Spinal cord (tissue), 10 donors: Measurements from ENCODE around the gene TOM1L2. TPM values are rescaled to one million over a fixed set of nuclear protein-coding genes. Genes with fewer than 3 reads are reported as not detected.

Source experiments
- DNase-seq, 6 donors: peaks; one replicate each; pipeline versions ENCODE4 v3.0.0 to v3.0.0-alpha.2; 2013 to 2015; ENCODE audit warnings: low spot score in 6 of 6, low read depth in 4 of 6
- H3K27ac ChIP-seq: one replicate; pipeline ENCODE4 v1.5.1; 2013; ENCODE audit warnings: low read depth, low read length, control low read depth
- H3K27me3 ChIP-seq: one replicate; pipeline ENCODE4 v1.6.1; 2013; ENCODE audit warnings: low read length; ENCODE audit not compliant: control insufficient read depth, insufficient read depth
- H3K36me3 ChIP-seq: one replicate; pipeline ENCODE4 v1.6.1; 2013; ENCODE audit warnings: low read length; ENCODE audit not compliant: control insufficient read depth, insufficient read depth
- H3K4me1 ChIP-seq: one replicate; pipeline ENCODE4 v1.6.1; 2013; ENCODE audit warnings: low read length; ENCODE audit not compliant: control insufficient read depth, insufficient read depth
- H3K4me3 ChIP-seq: one replicate; pipeline ENCODE4 v1.5.1; 2013; ENCODE audit warnings: low read depth, low read length, control low read depth
- H3K9me3 ChIP-seq: one replicate; pipeline ENCODE4 v1.6.1; 2013; ENCODE audit warnings: low read length; ENCODE audit not compliant: control insufficient read depth, insufficient read depth
- WGBS: methylation state at CpG from one replicate; pipeline ENCODE4 v1.1.5; 2013; ENCODE audit warnings: missing lambda C conversion rate; ENCODE audit not compliant: insufficient coverage; 5-methylcytosine and 5-hydroxymethylcytosine counted together
- polyA plus RNA-seq, 2 donors: library from polyadenylated mRNA; unstranded; fragments of 120-200 nt; gene quantifications; one replicate each; pipeline ENCODE4 v1.2.1, GENCODE V29; 2013; ENCODE audit not compliant: insufficient read length in 2 of 2
- total RNA-seq, 2 donors: library from RNA; depleted of rRNA in 1 of 2; stranded (reverse); fragments of 120-200 nt in 1 of 2; fragments of >200 nt in 1 of 2; gene quantifications; one replicate each; pipeline versions ENCODE4 v1.2.3 to v1.2.4, GENCODE V29; 2013 to 2014
- donor health status: healthy.

TOM1L2 gene
- total and polyA plus RNA-seq, 4 donors = 44.3 to 121 (median 75.7) TPM

DNA sequence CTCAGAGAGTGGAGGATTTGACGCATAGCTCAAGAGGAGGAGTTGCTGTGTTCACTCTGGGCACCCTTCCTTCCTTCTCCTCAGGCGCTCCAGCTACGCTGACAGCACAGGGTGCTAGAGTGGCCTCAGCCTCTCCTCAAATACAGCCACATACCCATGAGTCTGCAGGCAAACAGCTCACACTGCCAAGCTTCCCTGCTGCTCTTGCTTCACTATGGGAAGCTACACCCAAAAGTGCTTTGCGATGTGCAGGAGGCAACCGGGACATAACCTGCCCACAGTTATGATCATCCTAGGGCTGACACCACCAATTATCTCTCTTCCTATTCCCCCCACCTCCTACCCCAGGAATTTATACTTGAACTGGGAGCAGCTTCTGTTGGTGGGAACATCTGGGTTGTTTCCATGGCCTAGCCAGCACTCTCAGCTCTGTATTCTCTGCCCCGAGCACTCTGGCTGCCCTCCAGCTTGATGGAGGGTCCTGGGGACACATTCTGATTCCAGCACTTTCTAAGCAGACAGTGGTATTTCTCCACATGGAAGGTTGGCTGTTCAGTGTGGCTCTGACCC, 95.2 kb downstream of the TOM1L2 start:
- no peak overlapping the region for H3K4me3 ChIP-seq
- H3K9me3 ChIP-seq = no peaks in the 10 kb centered on the region
- peaks cover 67% of the 10 kb centered on the region for H3K4me1 ChIP-seq
- H3K36me3 ChIP-seq = peaks cover 44% of the 10 kb centered on the region
- peak in 2 of 6 donors; percentile 38 to 88 for DNase-seq
- peak overlapping the region; percentile 95 for H3K27ac ChIP-seq
- 56% methylated on average over 6 of the region's 6 CpGs for WGBS
- no peaks in the 10 kb centered on the region for H3K27me3 ChIP-seq

DNA sequence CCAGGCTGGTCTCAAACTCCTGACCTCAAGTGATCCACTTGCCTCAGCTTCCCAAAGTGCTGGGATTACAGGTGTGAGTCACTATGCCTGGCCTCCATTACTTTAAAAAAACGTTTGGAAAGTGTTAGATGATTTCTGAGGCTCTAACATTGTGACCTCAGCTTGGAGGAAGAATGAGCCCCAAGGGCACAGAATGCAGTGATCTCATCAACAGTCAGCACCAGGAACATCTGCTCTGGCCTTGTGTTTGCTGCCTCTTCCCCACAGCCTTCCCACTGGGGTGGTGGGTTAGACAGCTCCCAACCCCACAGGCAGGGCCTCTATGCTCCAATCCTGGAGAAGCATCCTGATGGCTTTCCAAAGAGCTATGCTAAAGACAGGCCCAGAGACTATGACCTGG, 97.7 kb downstream of the TOM1L2 start:
- WGBS = no CpG with 5 or more reads among the region's 1 CpG
- Histone ChIP-seq H3K4me1 (peaks cover 68% of the 10 kb centered on the region), H3K9me3 (no peaks in the 10 kb centered on the region), H3K36me3 (peaks cover 31% of the 10 kb centered on the region), H3K27me3 (no peaks in the 10 kb centered on the region), H3K4me3 (no peak overlapping the region), H3K27ac (no peak overlapping the region)
- no peak for DNase-seq

DNA sequence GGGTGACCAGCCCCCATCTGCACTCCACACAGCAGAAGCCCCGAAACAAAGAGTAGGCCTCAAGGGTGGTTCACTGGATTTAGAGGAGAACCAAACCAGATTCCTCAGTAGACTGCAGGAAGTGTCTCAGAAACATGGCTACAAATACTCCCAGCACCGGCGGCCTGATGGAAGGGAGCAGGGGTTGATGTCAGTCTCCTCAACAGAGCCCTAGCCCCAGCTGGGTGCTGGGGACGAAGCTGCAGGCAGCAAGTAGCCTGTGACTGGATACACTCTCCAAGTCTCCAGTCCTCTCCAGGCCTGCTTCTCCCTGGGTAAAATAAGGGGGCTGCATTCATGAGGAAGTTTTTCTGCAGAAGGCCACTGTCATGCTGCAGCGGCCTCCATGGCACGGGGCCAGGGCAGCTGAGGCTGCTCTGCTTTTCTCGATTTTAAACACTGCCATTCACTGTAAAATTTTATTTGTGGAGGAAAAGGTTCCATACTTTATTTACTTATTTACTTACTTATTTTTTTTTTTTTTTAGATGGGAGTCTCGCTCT, 98.7 kb downstream of the TOM1L2 start:
- H3K27me3 ChIP-seq = no peaks in the 10 kb centered on the region
- 65% methylated on average over 5 of the region's 8 CpGs for WGBS
- peak in 2 of 6 donors; percentile 57 to 68 for DNase-seq
- peaks cover 70% of the 10 kb centered on the region for H3K4me1 ChIP-seq
- no peak overlapping the region for H3K4me3 ChIP-seq
- peaks cover 22% of the 10 kb centered on the region for H3K36me3 ChIP-seq
- no peaks in the 10 kb centered on the region for H3K9me3 ChIP-seq
- peak overlapping the region; percentile 70 for H3K27ac ChIP-seq

DNA sequence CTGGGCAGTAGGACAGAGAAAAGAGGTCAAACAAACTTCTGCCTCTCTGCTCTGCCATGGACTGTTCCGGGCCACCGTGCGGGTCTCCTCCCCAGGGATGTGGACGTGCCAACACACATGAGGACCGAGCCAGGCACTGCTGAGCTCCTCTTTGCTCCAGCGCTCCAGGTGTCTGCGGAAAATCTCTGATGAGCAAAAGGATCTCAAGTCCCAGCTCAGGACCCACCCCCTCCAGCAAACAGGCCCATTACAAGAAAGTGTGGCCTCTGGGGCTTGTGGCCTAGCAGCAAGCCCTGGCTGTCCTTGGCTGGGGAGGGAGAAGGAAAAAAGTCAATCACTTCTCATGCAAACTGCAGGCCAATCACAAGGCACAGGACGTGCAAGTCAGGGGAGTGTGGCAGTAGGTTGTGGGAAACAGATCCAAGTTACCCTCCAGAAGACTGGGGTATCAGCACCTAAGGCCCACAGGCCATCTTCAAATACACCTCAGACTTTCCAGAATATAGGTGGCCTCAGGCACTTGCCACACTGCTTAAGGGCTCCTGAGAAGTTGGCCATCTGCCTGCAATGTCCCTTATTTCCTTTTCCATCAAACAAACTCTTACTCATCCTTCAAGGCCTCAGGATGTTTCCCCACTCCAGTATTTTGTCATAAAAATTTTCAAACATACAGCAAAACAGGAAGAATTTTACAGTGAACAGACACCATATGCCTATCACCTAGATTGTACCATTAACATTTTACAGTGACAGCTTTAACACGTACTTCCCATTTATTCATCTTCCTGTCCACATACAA, 99.5 kb downstream of the TOM1L2 start:
- H3K4me1 ChIP-seq = peaks cover 68% of the 10 kb centered on the region
- 68% methylated on average over 5 of the region's 9 CpGs for WGBS
- peak overlapping the region; percentile 70 for H3K27ac ChIP-seq

DNA sequence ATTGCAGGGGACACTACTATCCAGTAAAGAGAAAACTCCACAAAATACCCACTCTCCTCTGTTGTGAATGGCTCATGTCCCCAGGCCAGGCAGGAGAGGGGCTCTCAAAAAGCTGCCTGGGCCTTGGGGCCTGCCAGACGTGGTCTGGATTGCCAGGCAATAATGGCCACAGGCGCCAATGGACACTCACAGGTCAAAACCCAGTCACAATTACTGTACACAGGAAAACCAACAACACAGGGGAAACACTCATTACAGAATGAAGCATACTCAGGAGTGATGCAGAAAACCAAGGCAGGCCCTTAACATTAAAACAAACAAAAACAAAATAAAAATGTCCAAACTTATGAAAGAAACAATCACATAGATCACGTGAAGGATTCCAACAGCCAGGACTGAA, 100.3 kb downstream of the TOM1L2 start:
- Histone ChIP-seq H3K36me3 (peaks cover 30% of the 10 kb centered on the region), H3K9me3 (no peaks in the 10 kb centered on the region), H3K4me1 (peaks cover 66% of the 10 kb centered on the region), H3K4me3 (no peak overlapping the region), H3K27ac (no peak overlapping the region), H3K27me3 (no peaks in the 10 kb centered on the region)
- 67% methylated on average over 2 of the region's 3 CpGs for WGBS
- DNase-seq = no peak

More for the DNA sequence above, 99.5 kb downstream of the TOM1L2 start:
- no peak overlapping the region for H3K4me3 ChIP-seq
- H3K27me3 ChIP-seq = no peaks in the 10 kb centered on the region
- H3K9me3 ChIP-seq = no peaks in the 10 kb centered on the region
- H3K36me3 ChIP-seq = peaks cover 22% of the 10 kb centered on the region
- DNase-seq = no peak

DNA sequence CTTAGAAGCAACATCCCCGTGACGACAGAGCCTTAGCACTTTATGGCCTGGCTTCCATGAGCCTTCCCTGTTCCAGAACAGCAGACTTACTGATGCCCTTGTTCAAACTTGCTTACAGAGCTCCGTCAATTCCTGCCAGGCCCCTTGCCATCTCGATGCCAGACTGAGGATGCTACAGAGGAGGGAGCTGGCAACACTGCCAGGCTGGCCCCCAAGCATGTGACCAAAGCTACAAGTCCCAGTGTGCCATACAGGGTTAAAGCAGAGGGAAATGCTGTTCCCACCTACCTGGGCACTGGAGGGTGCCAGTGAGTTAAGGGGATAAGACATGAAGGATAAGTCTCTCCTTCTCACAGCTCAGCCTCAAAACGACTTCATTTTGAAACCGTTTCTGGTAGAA, 102.0 kb downstream of the TOM1L2 start:
- Histone ChIP-seq H3K27ac (no peak overlapping the region), H3K9me3 (no peaks in the 10 kb centered on the region), H3K4me1 (peaks cover 57% of the 10 kb centered on the region), H3K27me3 (no peaks in the 10 kb centered on the region), H3K36me3 (peaks cover 37% of the 10 kb centered on the region), H3K4me3 (no peak overlapping the region)
- 46% methylated on average over 6 of the region's 6 CpGs for WGBS
- DNase-seq = peak in 2 of 6 donors; percentile 47 to 64

DNA sequence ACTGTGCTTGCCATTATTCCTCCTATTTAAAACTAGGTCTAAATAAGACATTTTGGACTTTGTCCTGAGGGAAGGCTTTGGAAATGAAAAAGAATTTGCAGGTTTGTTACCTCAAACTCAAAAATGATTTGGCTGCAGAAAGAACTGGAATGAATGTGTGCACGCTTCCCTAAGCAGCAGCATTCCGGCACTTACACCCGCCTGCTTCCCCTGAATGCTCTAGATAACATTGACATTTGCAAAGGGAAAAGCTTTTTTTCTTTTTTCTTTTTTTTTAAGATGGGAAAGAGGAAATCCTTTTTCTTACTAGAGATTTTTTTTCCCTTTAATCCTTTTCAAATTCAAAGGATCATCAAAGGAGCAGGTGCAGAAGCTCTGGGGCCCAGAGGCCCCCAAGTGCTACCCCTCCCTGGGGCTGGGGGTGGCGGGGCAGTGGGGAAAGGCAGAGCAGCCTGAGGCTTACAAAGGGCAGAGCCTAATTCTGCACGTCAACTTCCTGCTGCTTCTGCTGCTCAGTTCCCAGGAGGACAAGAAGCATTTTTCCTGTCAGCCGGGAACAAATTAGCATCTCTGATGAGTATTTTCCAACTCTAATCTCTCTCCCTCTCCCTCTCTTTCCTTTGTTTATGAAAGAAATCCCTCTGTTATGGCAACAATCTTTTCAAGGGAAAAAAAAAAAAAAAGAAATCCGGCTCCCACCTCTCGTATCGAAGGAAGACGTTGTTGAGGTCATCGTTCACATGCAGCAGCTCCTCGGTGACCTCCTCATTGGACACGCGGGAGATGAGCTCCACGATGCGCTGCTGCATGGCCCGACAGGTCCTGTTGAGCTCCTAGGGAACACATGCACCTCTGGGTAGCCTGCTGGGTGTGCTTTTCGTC, 103.3 kb downstream of the TOM1L2 start:
- H3K4me1 ChIP-seq = peaks cover 51% of the 10 kb centered on the region
- DNase-seq = peak in 2 of 6 donors; percentile 52 to 77
- 18% methylated on average over 12 of the region's 18 CpGs for WGBS
- H3K36me3 ChIP-seq = peaks cover 35% of the 10 kb centered on the region
- H3K9me3 ChIP-seq = no peaks in the 10 kb centered on the region
- no peak overlapping the region for H3K4me3 ChIP-seq
- H3K27me3 ChIP-seq = no peaks in the 10 kb centered on the region
- peak overlapping the region; percentile 16 for H3K27ac ChIP-seq

DNA sequence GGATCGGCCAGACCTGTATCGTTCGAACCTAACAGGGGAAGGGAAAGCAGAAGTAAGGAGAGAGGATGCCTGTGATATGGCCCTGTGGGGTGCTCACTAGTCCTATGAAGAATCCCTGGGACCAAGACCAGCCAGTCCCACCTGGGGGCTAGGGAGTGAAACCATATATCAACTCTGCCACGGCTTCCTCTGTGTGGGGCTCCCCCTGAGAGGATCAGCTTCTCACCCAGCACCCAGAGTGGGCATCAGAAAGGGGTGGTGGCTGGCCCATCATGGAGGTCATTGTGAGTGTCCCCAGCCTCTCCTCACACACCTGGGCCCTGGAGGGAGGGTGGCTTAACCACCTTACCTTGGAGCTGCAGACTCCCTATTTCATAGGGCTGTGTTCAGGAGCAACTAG, 105.3 kb downstream of the TOM1L2 start:
- 90% methylated on average over 4 of the region's 4 CpGs for WGBS
- no peaks in the 10 kb centered on the region for H3K9me3 ChIP-seq
- H3K27ac ChIP-seq = no peak overlapping the region
- DNase-seq = no peak
- H3K27me3 ChIP-seq = no peaks in the 10 kb centered on the region
- H3K36me3 ChIP-seq = peaks cover 42% of the 10 kb centered on the region
- no peak overlapping the region for H3K4me3 ChIP-seq
- H3K4me1 ChIP-seq = peaks cover 35% of the 10 kb centered on the region

DNA sequence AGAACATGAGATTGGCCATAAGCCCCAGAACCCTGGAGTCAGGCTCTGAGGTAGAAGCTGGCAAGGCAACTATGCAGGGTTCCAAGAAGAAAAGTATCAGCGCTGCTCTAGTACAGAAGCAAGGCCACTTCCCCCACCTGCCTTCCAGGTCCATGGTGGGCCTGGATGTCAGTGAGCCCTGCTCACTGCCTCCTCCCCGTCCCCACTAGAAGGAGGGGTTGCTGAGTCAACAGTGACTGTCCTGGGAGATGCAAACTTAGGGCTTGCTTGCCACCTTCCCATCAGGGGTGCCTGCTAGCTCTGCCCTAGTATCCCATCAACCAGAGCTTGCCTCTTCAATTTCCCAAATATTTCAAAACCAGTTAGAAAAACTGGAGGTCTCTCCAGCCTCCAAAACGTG, 105.8 kb downstream of the TOM1L2 start:
- H3K36me3 ChIP-seq = peaks cover 39% of the 10 kb centered on the region
- no peak for DNase-seq
- H3K27ac ChIP-seq = no peak overlapping the region
- no peaks in the 10 kb centered on the region for H3K9me3 ChIP-seq
- no CpG with 5 or more reads among the region's 3 CpGs for WGBS
- no peaks in the 10 kb centered on the region for H3K27me3 ChIP-seq
- peaks cover 33% of the 10 kb centered on the region for H3K4me1 ChIP-seq
- no peak overlapping the region for H3K4me3 ChIP-seq
